Lung (tissue), 12 donors: ENCODE results near the gene NFKBIE. TPM values are rescaled to one million over a fixed set of nuclear protein-coding genes. Genes with fewer than 3 reads are reported as not detected.

Source experiments
- ATAC-seq: fragments of 200-7000 bp; cut with Tn5 transposase; one replicate; pipeline ENCODE4 v1.9.1; 2020; ENCODE audit warnings: moderate number of reproducible peaks; ENCODE audit not compliant: insufficient read depth, low FRiP score
- DNase-seq, 3 donors: peaks; one replicate each; pipeline ENCODE4 v3.0.0-alpha.2; 2013 to 2017
- H3K27ac ChIP-seq, 2 donors: one replicate each; pipeline ENCODE4 v1.5.1; 2013; ENCODE audit warnings: mild to moderate bottlenecking in 2 of 2, moderate library complexity in 2 of 2, control low read depth in 1 of 2, inconsistent platforms in 1 of 2, low read depth in 1 of 2, low read length in 1 of 2
- H3K27me3 ChIP-seq, 3 donors: one replicate each; pipeline ENCODE4 v1.5.1; 2013; ENCODE audit warnings: low read length in 2 of 3; ENCODE audit not compliant: control insufficient read depth in 3 of 3, insufficient read depth in 3 of 3
- H3K36me3 ChIP-seq, 4 donors: one replicate each; pipeline ENCODE4 v1.5.1; 2013; ENCODE audit warnings: low read length in 4 of 4, mild to moderate bottlenecking in 1 of 4, moderate library complexity in 1 of 4; ENCODE audit not compliant: control insufficient read depth in 4 of 4, insufficient read depth in 4 of 4
- H3K4me1 ChIP-seq, 5 donors: one replicate each; pipeline ENCODE4 v1.5.1; 2013; ENCODE audit warnings: low read length in 5 of 5, mild to moderate bottlenecking in 2 of 5, moderate library complexity in 1 of 5; ENCODE audit not compliant: control insufficient read depth in 5 of 5, insufficient read depth in 5 of 5
- H3K4me3 ChIP-seq: one replicate; pipeline ENCODE4 v1.5.1; 2013; ENCODE audit warnings: mild to moderate bottlenecking, control low read depth, moderate library complexity
- H3K9ac ChIP-seq, 2 donors: one replicate each; pipeline ENCODE4 v1.5.1; 2013; ENCODE audit warnings: low read length in 2 of 2, control low read depth in 1 of 2; ENCODE audit not compliant: insufficient read depth in 1 of 2
- H3K9me3 ChIP-seq, 4 donors: one replicate each; pipeline ENCODE4 v1.5.1; 2013; ENCODE audit warnings: low read length in 3 of 4, mild to moderate bottlenecking in 1 of 4, moderate library complexity in 1 of 4; ENCODE audit not compliant: control insufficient read depth in 4 of 4, insufficient read depth in 3 of 4
- WGBS, 2 donors: extraction: QIAGEN DNeasy Blood & Tissue Kit; methylation state at CpG; one replicate each; pipeline ENCODE4 v1.1.7; 2013; 5-methylcytosine and 5-hydroxymethylcytosine counted together
- polyA plus RNA-seq, 2 donors: library from polyadenylated mRNA; stranded (reverse); fragments of 200-250 nt; gene quantifications; one replicate each; pipeline ENCODE4 v1.2.1, GENCODE V29; 2013
- total RNA-seq, 2 donors: library from RNA; depleted of rRNA in 1 of 2; stranded (reverse); fragments of >200 nt in 1 of 2; gene quantifications; one replicate each; pipeline ENCODE4 v1.2.1, GENCODE V29; 2014 to 2021
- TF ChIP-seq, protein P1 (sequence below): IDR thresholded peaks from 2 replicates; pipeline ENCODE4 v1.5.1; 2012; ENCODE audit warnings: mild to moderate bottlenecking; ENCODE audit errors: control extremely low read depth, extremely low read depth
- donor health status: control.
- donor health status: control.
- donor health status: Bipolar disorder and iron deficiency.
- donor health status: healthy.
- donor health status: DM: yes; HTN: yes; CAD: no.

NFKBIE gene
- total and polyA plus RNA-seq, 4 donors: 13.1 to 40.6 (median 20.4) TPM

- Histone ChIP-seq H3K9me3 (peaks cover 0 to 3% (median 0%) of the 10 kb centered on the region in 4 donors), H3K36me3 (no peaks in the 10 kb centered on the region), H3K9ac (no peak overlapping the region), H3K27ac (no peak overlapping the region), H3K4me1 (no peaks in the 10 kb centered on the region), H3K27me3 (peaks cover 0 to 35% (median 7%) of the 10 kb centered on the region in 3 donors), H3K4me3 (no peak overlapping the region)
- 52 to 59% methylated on average over 7 of the region's 7 CpGs for WGBS, 2 donors
- ATAC-seq: no peak
- DNase-seq: no peak
- TF ChIP-seq, protein P1, sequence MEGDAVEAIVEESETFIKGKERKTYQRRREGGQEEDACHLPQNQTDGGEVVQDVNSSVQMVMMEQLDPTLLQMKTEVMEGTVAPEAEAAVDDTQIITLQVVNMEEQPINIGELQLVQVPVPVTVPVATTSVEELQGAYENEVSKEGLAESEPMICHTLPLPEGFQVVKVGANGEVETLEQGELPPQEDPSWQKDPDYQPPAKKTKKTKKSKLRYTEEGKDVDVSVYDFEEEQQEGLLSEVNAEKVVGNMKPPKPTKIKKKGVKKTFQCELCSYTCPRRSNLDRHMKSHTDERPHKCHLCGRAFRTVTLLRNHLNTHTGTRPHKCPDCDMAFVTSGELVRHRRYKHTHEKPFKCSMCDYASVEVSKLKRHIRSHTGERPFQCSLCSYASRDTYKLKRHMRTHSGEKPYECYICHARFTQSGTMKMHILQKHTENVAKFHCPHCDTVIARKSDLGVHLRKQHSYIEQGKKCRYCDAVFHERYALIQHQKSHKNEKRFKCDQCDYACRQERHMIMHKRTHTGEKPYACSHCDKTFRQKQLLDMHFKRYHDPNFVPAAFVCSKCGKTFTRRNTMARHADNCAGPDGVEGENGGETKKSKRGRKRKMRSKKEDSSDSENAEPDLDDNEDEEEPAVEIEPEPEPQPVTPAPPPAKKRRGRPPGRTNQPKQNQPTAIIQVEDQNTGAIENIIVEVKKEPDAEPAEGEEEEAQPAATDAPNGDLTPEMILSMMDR: no peak
These were observed 24.4 kb upstream of the NFKBIE start for GRCh38 chr6:44289726-44290260.

DNA sequence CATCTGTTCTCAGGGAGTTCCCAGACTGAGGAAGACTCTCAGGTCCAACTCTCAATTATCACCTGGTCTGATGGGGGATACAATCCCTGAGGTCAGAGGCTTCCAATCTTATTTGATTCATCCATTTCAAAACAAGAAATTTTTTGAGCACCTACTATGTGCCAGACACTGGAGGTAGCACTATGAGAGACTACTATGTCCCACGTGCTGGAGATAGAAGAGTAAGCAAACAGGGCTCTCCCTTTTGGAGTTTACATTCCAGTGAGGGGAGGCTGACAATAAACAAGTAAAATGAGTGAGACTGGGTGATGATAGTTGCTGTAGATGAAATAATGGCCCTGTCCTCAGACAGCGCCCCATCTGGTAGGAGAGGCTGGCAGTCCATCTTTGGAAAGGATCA is 21.4 kb upstream of the NFKBIE start:
- Histone ChIP-seq H3K36me3 (no peaks in the 10 kb centered on the region), H3K4me3 (no peak overlapping the region), H3K4me1 (no peaks in the 10 kb centered on the region), H3K27ac (no peak overlapping the region), H3K9ac (no peak overlapping the region), H3K9me3 (peaks cover 0 to 6% (median 0%) of the 10 kb centered on the region in 4 donors), H3K27me3 (peaks cover 0 to 38% (median 4%) of the 10 kb centered on the region in 3 donors)
- 47 to 67% methylated on average over 2 of the region's 2 CpGs for WGBS, 2 donors
- TF ChIP-seq, protein P1: no peak
- DNase-seq (no peak), ATAC-seq (no peak)

- H3K4me1 ChIP-seq: no peaks in the 10 kb centered on the region
- TF ChIP-seq, protein P1: no peak
- no peak overlapping the region for H3K9ac ChIP-seq
- peaks cover 0 to 34% (median 4%) of the 10 kb centered on the region in 3 donors for H3K27me3 ChIP-seq
- ATAC-seq (no peak), DNase-seq (no peak)
- H3K9me3 ChIP-seq: peaks cover 0 to 6% (median 0%) of the 10 kb centered on the region in 4 donors
- no peaks in the 10 kb centered on the region for H3K36me3 ChIP-seq
- no peak overlapping the region for H3K27ac ChIP-seq
- no peak overlapping the region for H3K4me3 ChIP-seq
- 85 to 86% methylated on average over 12 of the region's 12 CpGs for WGBS, 2 donors
These were observed 20.9 kb upstream of the NFKBIE start for GRCh38 chr6:44286285-44286565.
